GM21447 (cell line): ENCODE measurements around the gene AGBL1.

ENCODE experiments used
- ATAC-seq: cut with Tn5 transposase; IDR thresholded peaks from one replicate; pipeline ENCODE4 v1.9.1; 2021; ENCODE audit not compliant: unreplicated experiment

The AGBL1 gene

DNA sequence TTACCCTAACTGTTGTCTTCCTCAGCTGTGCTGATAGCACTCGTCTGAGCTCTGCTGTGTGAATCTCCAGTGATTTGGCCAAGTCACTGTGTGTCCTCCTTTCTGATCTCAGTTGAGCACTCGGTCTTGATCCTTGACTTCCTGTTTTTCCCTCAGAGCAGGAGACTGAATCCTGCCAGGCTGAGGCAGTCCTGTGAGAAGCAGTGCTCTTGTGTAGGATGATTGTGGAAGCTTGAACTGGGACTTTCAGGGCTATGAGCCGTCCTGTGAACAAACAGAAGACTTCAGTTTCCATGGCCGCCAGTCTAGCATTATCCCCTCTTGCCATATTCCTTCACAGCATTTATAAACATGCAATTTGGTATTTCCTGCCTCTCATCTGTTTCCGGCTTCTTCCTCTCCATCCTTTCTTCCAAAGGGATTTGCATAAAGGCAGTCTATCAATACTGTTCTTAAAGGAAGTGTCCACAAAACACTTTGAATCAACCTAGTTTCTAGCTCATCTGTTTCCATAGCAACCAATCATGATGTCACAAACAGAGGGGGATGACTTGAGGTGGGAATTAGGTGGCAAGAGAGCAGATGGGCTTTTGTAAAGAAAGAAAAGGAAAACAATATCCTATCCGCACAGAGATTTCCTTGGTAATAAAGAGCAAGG, 237.2 kb downstream of the AGBL1 start:
- ATAC-seq = no peak

DNA sequence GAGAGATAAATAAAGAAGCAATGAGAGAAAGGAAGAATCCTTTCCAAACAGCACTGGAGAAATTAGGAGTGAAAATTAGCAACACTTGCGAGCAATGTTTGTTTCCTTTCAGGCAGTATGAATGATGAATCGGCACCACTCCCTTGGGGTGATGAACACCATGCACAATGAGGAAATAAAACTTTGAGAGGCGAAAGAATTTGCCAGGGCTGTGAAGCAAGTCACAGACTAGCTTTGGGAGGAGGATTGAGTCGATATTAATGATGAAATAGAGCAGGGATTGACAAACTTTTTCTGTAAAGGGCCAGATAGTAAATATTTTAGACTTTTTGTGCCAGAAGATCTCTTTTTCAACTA, 237.7 kb downstream of the AGBL1 start:
- no peak for ATAC-seq

DNA sequence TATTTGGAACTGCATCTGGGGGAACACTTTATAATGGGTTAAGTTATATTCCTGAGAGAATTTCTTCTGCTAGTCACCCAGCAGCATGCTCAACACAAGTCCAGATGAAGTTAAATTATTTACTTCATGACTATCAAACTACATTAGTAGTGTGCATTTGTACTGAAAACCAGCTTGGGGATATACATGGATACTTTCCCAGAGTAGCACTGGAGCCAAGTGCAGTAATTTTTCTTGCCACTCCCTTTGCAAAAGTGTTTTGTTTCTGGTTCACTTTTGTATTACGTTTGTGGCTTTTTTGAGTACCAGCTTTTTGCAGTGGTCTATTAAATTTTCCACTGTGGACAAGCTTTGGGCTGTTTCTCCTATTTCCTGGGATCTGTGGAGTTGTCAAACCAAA, 243.0 kb downstream of the AGBL1 start:
- ATAC-seq = no peak

DNA sequence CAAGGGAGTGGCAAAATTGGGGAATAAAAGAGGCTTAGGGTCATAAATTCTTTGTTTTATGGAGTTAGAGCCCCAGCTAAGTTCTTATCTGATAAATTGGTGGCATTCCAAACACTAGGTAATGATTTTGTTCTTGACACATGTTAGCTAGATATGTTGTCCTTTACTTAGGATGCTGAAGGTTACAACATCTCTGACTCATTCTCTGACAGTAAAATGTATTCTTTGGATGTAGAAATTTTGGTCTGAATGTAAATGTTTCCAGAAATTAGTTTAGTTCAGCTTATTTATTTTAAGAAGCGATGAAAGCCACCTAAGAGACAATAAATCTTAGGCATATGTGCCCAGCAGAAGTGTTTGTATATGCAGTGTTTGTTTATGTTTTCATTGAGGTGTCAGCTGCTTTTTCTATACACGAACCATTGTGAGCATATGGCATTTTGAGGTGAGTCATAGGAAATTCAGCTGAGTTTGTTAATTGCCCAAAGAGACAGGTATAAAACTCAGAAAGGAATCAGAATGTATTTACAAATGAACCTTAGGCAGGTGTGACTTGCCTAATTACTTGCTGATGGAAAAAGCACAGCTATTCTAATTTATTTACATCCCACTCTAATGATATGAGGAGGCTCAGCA, 247.7 kb downstream of the AGBL1 start:
- ATAC-seq = no peak

DNA sequence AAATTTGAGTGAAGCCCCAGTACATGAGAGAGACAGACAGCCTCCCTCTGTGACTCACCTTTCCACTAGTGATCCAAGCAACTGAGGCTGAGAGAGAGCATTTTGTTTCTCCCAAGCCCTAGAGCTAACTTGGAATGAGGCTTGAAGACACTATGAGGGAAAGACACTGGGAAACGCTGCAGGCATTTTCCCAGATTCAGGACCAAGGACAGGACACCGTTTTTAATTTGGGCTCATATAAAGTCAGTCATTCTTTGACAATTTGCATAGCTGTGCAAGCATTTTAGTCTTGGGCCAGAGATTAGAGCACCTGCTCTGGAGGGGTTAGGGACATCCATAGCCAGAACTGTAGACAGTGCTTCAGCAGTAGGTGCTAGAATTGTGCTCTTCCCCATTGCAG, 249.0 kb downstream of the AGBL1 start:
- ATAC-seq = no peak

DNA sequence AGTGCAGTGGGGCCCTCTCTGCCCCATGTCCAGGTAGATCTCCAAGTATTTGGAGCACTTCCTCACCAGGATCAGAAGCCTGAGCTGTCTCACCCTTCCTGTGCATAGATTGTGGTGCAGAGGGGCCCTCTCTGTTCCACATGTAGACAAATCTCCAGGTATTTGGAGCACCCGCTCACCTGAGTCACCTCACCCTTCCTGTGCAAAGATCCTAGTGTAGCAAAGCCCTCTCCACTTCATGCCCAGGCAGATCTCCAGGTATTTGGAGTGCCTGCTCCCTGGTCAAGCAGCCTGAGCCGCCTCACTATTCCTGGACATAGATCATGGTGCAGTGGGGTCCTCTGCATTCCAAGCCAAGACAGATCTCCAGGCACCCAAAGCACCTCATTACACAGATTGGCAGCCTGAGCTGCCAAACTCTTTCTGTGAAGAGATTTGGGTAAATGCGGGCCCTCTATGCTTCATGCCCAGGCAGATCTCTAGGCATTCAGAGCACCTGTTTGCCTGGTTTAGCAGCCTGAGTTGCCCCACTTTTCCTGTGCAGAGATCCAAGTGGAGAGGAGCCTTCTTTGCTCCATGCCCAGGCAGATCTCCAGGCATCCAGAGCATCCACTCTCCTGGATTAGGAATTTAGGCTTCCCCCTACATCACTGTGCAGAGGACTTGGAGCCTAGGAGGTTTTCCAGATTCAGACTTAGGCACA, 249.8 kb downstream of the AGBL1 start:
- no peak for ATAC-seq

DNA sequence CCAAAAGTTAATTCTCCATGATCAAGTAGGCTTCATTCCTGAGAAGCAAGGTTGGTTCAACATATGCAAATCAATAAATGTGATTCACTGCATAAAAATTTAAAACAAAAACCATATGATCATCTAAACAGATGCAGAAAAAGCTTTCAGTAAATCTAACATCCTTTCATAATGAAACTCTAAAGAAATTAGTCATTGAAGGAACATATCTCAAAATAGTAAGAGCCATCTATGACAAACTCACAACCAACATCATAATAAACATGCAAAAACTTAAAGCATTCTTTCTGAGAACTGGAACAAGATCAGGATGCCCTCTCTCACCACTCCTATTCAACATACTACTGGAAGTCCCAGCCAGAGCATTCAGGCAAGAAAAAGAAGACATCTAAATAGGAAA, 254.1 kb downstream of the AGBL1 start:
- ATAC-seq = no peak

DNA sequence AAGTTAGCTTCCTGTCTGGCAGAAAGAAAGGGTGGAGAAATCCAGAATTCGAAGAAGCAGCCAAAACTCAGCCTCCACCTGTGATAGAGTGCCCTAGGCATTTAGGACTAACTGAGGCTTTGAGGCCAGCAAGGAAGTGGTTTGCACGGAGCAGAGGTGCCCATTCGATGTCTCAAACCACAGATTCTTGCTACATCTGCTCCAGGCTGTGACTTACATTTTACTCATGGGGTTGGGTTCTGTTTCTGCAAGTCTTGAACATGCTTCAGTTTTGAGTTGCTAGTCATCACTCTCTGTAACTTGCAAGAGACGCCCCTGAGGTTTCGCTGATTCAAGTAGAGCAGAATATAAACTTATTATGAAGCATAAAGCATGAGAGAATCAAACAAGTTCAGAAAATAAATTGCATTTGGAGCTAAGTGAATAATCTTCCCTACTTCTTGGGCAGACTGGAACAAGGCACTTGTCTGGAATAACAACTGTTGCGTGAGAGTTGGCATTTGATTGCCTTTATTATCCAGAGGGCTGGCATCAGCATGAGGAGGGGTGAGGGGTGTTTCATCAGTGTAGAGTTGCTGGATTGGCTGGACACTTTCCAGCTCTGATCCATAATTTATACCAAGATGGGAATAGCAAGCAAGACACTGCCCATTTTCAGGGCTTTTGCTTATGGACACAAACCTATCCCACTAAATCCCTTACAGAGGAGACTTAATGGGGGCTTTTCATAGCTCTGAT, 256.5 kb downstream of the AGBL1 start:
- no peak for ATAC-seq

DNA sequence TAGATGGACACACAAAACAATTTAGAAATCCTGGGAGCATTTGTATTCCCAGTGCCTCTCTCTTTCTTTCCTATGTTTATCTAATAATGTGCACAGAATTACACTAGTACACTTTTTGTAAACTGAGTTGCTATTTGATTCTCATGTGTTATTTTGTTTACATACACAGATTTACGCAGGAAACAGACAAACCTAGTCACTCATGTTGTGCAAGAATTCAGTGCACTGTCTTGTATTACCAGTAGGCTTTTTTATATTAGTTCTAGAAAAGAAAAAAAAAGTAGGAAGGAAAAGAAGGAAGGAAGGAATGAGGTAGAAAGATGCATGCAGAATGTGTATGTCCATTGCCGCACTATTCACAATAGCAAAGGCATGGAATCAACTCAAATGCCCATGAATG, 257.4 kb downstream of the AGBL1 start:
- ATAC-seq = no peak

DNA sequence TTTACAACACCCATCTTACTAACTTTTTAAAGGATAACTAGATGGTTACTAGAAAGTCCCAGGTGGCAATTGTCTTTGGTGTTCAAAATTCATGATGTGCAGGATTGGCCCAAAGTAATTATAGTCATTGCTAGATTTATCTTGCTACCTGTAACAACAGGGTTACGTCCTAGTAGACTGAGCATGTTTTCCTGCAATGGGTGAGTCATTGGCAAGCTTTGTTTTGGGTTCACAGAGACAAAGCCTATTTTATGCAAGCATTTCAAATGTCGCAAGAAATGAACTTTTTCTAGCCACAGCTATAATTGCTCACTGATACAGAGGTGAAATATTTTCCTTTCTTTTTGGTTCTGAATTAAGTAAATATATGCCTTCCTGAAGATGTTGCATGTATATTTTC, 267.6 kb downstream of the AGBL1 start:
- ATAC-seq = no peak

DNA sequence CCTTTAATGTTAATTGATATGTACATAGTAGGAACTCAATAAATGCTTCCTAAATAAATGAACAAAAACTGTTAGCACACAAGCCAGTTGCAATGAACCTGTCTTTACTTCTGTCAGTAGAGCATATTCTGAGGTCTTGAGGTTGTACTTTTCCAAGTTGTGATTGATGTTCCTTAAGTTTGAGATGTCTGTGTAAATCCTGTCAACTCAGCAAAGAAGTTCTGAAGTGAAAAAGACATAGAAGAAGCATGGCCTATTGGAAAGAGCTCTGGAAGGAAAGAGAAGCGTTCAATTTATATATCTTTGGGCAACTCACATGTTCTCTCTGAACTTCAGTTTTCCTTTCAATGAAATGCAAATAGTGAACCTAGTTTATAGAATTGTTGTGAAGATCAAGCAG, 269.9 kb downstream of the AGBL1 start:
- no peak for ATAC-seq

DNA sequence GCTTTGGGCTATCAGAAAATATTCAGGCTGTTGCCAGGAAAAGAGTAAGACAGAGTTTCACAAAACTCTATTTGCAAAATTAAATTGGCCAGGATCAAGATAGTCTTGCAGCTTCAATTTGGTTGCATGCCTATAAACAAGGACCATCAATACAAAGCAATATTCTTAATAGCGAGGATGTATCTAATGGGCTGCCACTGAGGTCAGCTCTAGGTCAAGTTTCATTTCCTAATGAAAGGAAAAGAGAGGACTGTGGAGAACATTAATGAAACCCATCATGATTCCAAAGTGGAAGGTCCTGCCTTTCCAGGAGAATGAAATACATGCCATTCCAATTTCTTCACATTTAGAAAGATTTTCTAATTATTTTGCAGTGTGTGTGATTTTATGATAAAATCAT, 273.5 kb downstream of the AGBL1 start:
- ATAC-seq = no peak

DNA sequence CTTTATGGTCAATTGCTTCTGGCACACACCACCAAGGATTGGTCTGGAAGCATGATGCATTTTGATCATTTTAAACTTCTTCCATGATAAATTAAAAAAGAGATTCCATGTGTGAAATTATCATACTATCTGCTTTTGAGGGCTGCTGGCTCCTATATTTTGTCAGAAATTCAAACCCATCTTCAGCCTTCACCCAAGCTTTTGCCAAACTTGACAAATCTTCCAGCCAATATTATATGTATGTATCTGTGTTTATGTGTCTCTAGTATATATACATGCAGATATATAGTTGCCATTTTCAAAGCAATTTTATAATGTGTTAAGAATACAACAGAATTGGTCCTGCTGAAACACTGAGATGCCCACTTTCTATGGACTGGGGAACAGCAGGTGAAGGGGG, 275.7 kb downstream of the AGBL1 start:
- ATAC-seq = no peak

DNA sequence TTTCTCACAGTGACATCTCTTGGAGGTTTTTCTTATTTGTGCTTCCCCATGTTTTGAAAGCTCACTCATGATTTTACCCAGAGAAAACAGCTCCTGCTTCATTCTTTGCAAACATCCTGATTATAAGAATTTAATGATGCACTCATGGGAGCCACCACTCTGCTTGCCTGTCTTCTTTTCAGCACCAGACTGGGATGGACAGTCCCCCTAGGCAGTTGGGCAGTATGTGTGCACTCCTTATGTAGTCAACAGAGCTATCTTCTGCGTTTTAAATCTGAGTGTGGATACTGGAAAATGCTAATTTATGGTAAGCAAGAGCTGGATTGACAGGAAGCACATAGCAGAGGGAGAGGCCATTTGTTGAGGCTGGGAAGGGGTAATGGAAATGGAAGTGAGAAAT, 276.1 kb downstream of the AGBL1 start:
- ATAC-seq = no peak

DNA sequence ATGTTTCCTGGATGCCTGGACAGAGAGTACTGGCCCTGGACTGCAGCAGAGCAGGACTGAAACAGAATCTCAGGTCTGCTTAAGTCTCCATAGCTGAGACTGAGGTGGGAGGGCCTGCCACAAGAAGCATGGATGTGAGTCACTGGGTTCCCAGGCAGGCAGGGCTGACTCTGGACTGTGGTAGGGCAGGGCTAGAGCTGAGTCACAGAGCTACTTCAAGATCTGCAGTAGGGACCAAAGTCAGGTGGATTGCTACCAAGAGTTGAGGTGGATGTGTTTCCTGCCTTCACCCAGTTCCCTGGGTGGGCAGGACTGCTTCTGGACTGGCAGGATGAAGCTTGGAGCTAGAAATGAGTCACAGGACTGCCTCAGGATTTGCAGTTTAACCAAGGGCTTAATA, 282.9 kb downstream of the AGBL1 start:
- no peak for ATAC-seq

DNA sequence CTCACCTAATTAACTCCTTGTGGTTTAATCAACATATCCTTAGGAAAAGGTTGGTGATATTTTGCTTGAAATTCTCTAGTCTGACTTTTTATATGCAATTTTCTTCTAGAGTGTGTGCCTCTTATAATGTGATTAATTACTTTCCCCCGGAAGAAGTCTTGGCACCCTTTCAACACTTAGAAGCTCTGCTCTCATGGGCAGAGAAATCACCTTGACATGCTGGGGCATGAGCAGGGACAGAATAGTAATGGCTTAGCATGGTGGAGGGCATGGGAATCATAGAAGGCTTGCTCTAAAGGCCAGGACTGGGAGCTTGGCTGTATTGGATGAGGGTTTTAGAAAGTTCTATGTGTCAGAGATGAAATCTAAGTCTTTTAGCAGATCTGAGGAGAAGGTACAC, 293.5 kb downstream of the AGBL1 start:
- ATAC-seq = no peak

DNA sequence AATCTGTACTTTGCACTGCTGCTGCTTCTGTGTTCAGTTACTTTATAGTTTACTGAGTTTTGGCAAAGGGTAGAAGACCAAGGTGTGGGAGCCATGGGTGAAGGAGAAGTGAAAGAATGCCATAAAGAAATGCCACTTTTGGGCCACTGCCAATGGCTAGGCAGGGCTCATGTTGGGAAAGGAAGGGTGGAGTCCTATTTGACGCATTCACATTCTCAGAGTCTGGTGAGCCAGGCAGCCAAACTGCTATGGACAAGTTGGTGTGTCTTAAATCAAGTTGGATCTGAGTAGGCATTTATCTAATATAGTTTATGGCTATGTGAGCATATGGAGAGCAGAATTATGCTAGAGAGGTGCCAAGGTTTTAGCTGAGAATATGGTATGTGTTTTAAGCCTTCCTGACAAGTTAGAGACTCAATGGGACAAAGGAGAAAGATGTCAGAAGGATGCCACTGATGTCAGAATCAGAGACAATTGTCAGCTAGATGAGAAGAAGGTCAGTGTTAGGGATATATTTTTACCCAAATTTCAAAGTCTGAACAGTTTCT, 296.1 kb downstream of the AGBL1 start:
- no peak for ATAC-seq

DNA sequence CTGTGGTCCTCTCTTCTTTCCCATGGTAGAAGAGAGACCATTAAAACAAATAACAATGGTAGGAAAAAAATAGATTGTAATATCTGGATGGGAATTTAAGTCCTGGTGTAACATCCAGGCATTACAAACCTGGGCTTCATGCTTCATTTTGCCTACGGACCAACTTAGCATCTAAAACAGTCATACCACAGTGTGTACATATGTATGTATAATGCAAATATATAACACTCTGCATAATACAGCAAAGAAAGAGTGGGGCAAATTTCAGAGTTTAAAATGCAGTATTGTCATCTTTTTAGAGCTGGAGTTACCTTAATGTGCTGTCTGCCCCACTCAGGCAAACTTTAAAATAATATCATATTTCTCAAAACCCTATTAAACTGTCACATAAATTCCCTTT, 298.2 kb downstream of the AGBL1 start:
- no peak for ATAC-seq

DNA sequence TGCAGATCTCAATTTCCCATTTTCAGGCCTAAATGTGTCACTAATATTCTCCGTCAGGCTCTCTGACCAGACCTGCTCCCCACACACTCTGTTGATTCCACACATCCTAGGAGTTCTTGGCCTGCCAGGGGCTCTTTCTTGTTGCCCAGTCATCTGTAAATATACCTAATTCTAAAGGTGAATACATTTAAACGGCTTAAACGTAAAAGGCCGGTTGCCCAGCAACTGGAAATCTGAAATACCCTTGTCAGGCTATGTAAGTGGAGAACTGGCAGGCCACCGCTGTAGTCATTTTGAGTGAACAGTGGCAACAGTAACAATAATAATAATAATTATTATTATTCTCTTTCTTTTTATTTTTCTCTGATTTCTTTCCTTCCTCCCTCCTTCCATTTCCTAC, 302.7 kb downstream of the AGBL1 start:
- ATAC-seq = no peak

DNA sequence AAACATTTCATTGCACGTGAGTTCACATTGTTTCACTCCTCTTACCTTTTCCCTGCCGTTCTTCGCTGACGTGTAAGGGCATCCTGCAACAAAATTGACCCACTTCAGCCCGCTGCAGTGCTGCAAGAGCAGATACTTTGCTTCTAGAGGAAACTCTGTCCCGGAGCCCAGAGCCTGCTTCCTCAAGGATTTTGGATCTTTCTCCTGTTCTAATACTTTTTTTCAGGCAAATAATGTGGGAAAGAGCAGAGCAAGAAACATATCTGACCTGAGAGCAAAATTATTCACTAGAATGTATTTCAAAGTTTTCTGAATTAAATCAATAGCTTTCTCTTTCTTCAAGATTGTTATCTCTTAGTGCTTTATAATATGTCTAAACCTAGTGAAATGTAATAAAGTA, 303.9 kb downstream of the AGBL1 start:
- ATAC-seq = no peak

DNA sequence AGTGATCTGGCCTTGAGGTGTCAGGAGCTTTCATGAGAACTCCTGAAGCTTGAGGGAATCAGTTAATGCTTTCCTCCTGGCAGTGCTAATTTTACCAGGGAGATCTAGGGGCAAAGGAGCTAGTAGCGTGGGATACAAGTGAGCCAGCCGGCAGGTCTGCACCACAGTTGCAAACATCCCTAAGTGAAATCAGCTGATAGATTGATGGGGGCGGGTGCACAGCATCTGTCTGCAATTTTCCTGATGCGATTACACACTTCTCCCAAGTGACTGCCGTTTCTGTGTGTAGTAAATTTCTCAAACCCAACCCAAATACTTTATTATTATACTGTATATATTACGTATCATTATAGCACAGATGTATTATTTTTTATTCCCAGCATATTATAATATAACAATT, 304.5 kb downstream of the AGBL1 start:
- ATAC-seq = no peak

DNA sequence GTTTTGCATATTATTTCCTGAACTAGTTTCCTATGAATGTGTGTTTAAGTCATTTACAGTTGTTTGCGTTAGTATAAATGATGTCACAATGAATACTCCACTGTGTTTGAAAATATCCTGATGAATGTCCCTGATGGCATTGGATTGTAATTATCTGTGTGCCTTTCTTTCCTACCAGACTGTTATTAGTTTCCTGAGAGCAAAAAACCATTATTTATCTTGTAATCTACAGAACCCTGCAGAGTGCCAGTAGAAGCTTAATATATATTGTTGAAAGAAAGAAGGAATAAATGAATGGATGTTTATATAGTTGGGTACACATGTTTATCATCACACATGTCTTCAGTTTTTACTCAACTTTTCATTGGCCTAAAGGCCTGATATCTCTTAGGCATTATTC, 312.6 kb downstream of the AGBL1 start:
- ATAC-seq = no peak
